IgD-negative memory B cell (primary cell): ENCODE data around the gene CFAP99. TPM values are rescaled to one million over a fixed set of nuclear protein-coding genes. Genes with fewer than 3 reads are reported as not detected.

Experiments
- H3K27ac Mint-ChIP-seq, 3 donors: one replicate each; pipeline ENCODE4 v1.8.0; 2020 to 2022; ENCODE audit warnings: mild to moderate bottlenecking in 3 of 3, mixed read lengths in 3 of 3, moderate library complexity in 1 of 3
- H3K27me3 Mint-ChIP-seq: one replicate; pipeline ENCODE4 v1.8.0; 2021; ENCODE audit warnings: mixed read lengths
- H3K36me3 Mint-ChIP-seq: one replicate; pipeline ENCODE4 v1.8.0; 2020; ENCODE audit warnings: mild to moderate bottlenecking, mixed read lengths
- H3K4me1 Mint-ChIP-seq, 3 donors: one replicate each; pipeline ENCODE4 v1.8.0; 2020 to 2022; ENCODE audit warnings: mixed read lengths in 3 of 3, mild to moderate bottlenecking in 1 of 3
- H3K4me3 Mint-ChIP-seq, 4 donors: one replicate each; pipeline ENCODE4 v1.8.0; 2020 to 2022; ENCODE audit warnings: mild to moderate bottlenecking in 4 of 4, mixed read lengths in 4 of 4, moderate library complexity in 3 of 4
- H3K9me3 Mint-ChIP-seq, 3 donors: one replicate each; pipeline ENCODE4 v1.8.0; 2020 to 2021; ENCODE audit warnings: mixed read lengths in 3 of 3, mild to moderate bottlenecking in 1 of 3
- polyA plus RNA-seq: library from polyadenylated mRNA; unstranded; fragments of 300-500 nt; fragmentation: Illumina TruSeq; gene quantifications from one replicate; pipeline ENCODE4 v1.2.3, GENCODE V29; 2021

The CFAP99 gene
- polyA plus RNA-seq, 1 donor from 2014 or later: not detected

DNA sequence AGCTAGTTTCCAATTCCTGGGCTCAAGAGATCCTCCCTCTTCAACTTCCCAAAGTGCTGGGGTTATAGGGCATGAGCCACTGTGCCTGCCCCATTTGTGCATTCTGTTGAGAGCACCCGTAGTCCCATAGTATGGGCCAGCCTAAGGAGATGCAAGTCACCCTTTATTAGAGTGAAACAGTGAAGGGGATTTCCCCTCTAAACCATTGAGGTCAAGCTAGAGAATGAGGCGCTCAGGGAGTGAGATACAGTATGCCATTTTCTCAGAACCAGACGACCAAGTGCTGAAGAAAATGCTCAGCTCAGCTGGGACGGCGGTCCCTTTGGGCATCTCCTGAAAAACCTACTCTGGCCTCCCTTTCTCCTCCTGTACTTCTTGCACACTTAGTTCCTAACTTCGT lies 68.9 kb downstream of the CFAP99 start:
- Mint-ChIP-seq H3K9me3 (no peaks in the 10 kb centered on the region), H3K4me1 (peaks cover 49 to 54% (median 50%) of the 10 kb centered on the region in 3 donors), H3K27me3 (no peaks in the 10 kb centered on the region), H3K4me3 (peak overlapping the region in 3 of 4 donors; percentile 33 to 85 (median 43)), H3K36me3 (peaks cover 2% of the 10 kb centered on the region), H3K27ac (peak overlapping the region in 2 of 3 donors; percentile 51 to 86)

DNA sequence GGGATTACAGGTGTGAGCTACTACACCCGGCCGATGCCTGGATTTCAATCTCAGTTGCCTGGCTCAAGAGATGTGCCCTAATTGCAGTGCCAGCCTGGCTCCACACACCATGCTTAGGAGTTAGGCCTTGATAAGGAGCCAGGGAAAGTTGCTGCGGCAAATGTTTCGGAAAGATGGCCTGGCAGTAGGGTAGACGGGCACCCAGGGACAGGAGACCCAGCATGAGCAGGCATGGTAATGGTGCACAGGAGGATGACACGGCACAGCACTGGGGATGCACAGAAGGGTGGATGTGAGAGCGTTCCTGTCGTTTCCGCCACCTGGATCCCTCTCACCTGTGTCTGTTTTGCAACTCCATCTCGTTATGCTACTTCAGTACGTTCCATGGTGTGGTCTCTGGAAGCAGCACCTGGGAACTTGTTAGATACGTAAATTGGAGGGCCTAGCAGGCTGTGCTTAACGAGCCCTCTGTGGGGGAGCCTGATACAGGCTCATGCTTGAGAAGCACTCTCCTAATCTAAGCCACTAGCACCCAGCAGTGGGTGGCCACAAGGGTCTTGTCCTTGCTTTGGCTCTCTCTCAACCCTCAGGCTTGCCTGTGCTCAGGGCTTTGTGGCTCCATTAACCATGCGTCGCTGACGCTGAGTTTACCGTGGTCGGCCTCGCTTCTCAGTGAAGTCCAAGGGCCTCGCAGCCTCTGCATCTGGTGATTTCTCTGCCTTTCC lies 70.5 kb downstream of the CFAP99 start:
- Mint-ChIP-seq H3K27ac (no peak overlapping the region), H3K9me3 (no peaks in the 10 kb centered on the region), H3K36me3 (peaks cover 2% of the 10 kb centered on the region), H3K4me3 (no peak overlapping the region), H3K27me3 (no peaks in the 10 kb centered on the region), H3K4me1 (peaks cover 41 to 47% (median 46%) of the 10 kb centered on the region in 3 donors)

- H3K9me3 Mint-ChIP-seq: no peaks in the 10 kb centered on the region
- H3K4me1 Mint-ChIP-seq: peaks cover 35 to 43% (median 43%) of the 10 kb centered on the region in 3 donors
- peak overlapping the region in 2 of 3 donors; percentile 24 to 37 for H3K27ac Mint-ChIP-seq
- H3K36me3 Mint-ChIP-seq: peaks cover 2% of the 10 kb centered on the region
- H3K27me3 Mint-ChIP-seq: no peaks in the 10 kb centered on the region
- H3K4me3 Mint-ChIP-seq: peak overlapping the region in 1 of 4 donors; percentile 27
Observed at GRCh38 chr4:2489841-2490552, 71.2 kb downstream of the CFAP99 start.

- Mint-ChIP-seq H3K27me3 (no peaks in the 10 kb centered on the region), H3K27ac (peak overlapping the region in 2 of 3 donors; percentile 45 to 59), H3K36me3 (peaks cover 3% of the 10 kb centered on the region), H3K4me3 (no peak overlapping the region), H3K4me1 (peaks cover 31 to 37% (median 35%) of the 10 kb centered on the region in 3 donors), H3K9me3 (no peaks in the 10 kb centered on the region)
Observed at GRCh38 chr4:2492970-2493369, 74.2 kb downstream of the CFAP99 start.

- peak overlapping the region in 2 of 4 donors; percentile 8 to 65 for H3K4me3 Mint-ChIP-seq
- no peaks in the 10 kb centered on the region for H3K27me3 Mint-ChIP-seq
- no peaks in the 10 kb centered on the region for H3K9me3 Mint-ChIP-seq
- peaks cover 4% of the 10 kb centered on the region for H3K36me3 Mint-ChIP-seq
- peaks cover 26 to 40% (median 29%) of the 10 kb centered on the region in 3 donors for H3K4me1 Mint-ChIP-seq
- peak overlapping the region; percentile 26 to 74 (median 57) for H3K27ac Mint-ChIP-seq
Observed at GRCh38 chr4:2494992-2495391, 76.2 kb downstream of the CFAP99 start.

- H3K36me3 Mint-ChIP-seq: peaks cover 2% of the 10 kb centered on the region
- peaks cover 25 to 34% (median 30%) of the 10 kb centered on the region in 3 donors for H3K4me1 Mint-ChIP-seq
- H3K27ac Mint-ChIP-seq: peak overlapping the region; percentile 73 to 97 (median 85)
Observed at GRCh38 chr4:2497324-2497723, 78.6 kb downstream of the CFAP99 start.

DNA sequence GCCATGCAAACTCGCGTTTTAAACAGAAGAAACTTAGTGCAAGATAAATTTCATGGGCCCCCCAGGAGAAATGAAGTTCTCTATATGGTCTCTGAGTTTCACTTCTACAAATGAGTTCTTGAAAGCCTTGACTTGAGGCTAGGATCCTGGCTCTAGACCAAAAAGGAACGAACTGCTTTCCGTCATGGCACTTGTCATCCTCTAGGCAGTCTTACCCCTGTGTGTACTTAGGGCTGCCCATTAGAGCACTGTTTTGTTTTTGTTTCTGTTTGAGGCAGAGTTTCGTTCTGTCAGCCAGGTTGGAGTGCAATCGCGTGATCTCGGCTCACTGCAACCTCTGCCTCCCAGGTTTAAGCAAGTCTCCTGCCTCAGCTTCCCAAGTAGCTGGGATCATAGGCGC lies 79.2 kb downstream of the CFAP99 start:
- Mint-ChIP-seq H3K9me3 (no peaks in the 10 kb centered on the region), H3K27ac (peak overlapping the region; percentile 73 to 97 (median 85)), H3K4me1 (peaks cover 22 to 30% (median 28%) of the 10 kb centered on the region in 3 donors), H3K27me3 (no peaks in the 10 kb centered on the region), H3K4me3 (peak overlapping the region; percentile 21 to 90 (median 73)), H3K36me3 (peaks cover 2% of the 10 kb centered on the region)

More at GRCh38 chr4:2497324-2497723, 78.6 kb downstream of the CFAP99 start:
- Mint-ChIP-seq H3K9me3 (no peaks in the 10 kb centered on the region), H3K4me3 (peak overlapping the region in 3 of 4 donors; percentile 21 to 90 (median 33)), H3K27me3 (no peaks in the 10 kb centered on the region)

DNA sequence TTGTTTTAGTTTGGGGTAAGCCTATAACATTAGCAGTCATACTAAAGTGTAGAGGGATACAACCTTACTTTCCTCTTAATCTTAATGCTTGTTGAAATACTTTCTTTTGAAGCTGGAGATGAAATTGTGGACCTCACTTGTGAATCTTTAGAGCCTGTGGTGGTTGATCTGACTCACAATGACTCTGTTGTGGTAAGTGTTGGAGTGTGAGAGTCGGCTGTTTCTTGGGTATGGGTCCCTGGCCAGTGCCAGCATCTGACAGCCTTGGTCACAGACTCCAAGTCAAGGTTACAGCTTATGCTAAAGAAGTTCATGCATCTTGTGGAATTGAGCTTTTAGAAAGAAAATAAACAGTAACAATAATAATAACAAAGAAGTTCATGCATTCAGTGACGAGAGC lies 81.8 kb downstream of the CFAP99 start:
- Mint-ChIP-seq H3K27ac (peak overlapping the region in 1 of 3 donors; percentile 65), H3K4me1 (peaks cover 16 to 26% (median 21%) of the 10 kb centered on the region in 3 donors), H3K4me3 (no peak overlapping the region), H3K9me3 (no peaks in the 10 kb centered on the region), H3K36me3 (peaks cover 2% of the 10 kb centered on the region), H3K27me3 (no peaks in the 10 kb centered on the region)

DNA sequence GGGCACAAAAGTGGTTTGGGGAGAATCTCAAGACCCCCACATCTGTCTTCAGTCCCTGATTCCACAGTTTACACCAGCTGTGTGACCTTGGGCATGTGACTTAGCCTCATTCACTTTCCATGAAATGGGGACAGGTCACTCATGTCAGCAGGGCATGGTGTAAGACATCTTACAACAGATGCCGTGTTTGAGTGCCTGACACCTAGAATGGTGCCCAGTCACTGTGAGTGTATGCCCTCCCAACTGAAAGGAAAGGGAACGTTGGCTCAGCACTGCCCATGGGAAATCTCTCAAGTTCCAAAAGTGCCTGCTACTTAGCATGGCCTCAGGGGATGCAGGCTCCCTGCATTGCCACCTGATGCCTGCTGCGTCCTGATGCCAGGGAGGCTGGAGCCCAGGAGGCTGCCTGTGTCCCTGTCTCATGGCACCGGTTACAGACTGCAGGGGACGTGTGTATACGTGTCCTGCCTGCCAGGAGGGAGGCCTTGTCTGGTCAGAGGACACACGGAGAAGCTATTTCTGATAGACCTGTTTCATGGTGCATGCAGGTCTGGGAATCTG lies 82.4 kb downstream of the CFAP99 start:
- H3K9me3 Mint-ChIP-seq: no peaks in the 10 kb centered on the region
- H3K4me3 Mint-ChIP-seq: no peak overlapping the region
- H3K36me3 Mint-ChIP-seq: peaks cover 2% of the 10 kb centered on the region
- no peaks in the 10 kb centered on the region for H3K27me3 Mint-ChIP-seq
- peaks cover 14 to 23% (median 18%) of the 10 kb centered on the region in 3 donors for H3K4me1 Mint-ChIP-seq
- H3K27ac Mint-ChIP-seq: no peak overlapping the region

GRCh38 chr4:2503809-2504208 lies 85.1 kb downstream of the CFAP99 start:
- Mint-ChIP-seq H3K27ac (peak overlapping the region in 1 of 3 donors; percentile 64), H3K36me3 (no peaks in the 10 kb centered on the region), H3K4me1 (peaks cover 0 to 7% (median 3%) of the 10 kb centered on the region in 3 donors), H3K27me3 (no peaks in the 10 kb centered on the region), H3K9me3 (no peaks in the 10 kb centered on the region), H3K4me3 (no peak overlapping the region)

GRCh38 chr4:2507259-2507658 lies 88.5 kb downstream of the CFAP99 start:
- Mint-ChIP-seq H3K4me1 (peaks cover 15 to 24% (median 18%) of the 10 kb centered on the region in 3 donors), H3K27me3 (peaks cover 3% of the 10 kb centered on the region), H3K27ac (peak overlapping the region in 2 of 3 donors; percentile 53 to 79), H3K9me3 (no peaks in the 10 kb centered on the region), H3K4me3 (no peak overlapping the region), H3K36me3 (peaks cover 2% of the 10 kb centered on the region)

GRCh38 chr4:2507855-2508254 lies 89.1 kb downstream of the CFAP99 start:
- peak overlapping the region in 1 of 3 donors; percentile 16 for H3K27ac Mint-ChIP-seq
- no peaks in the 10 kb centered on the region for H3K9me3 Mint-ChIP-seq
- peaks cover 2% of the 10 kb centered on the region for H3K36me3 Mint-ChIP-seq
- H3K4me1 Mint-ChIP-seq: peaks cover 17 to 25% (median 18%) of the 10 kb centered on the region in 3 donors
- H3K27me3 Mint-ChIP-seq: peaks cover 3% of the 10 kb centered on the region
- no peak overlapping the region for H3K4me3 Mint-ChIP-seq

GRCh38 chr4:2510351-2511259 lies 91.8 kb downstream of the CFAP99 start:
- H3K4me3 Mint-ChIP-seq: peak overlapping the region; percentile 36 to 82 (median 64)
- H3K4me1 Mint-ChIP-seq: peaks cover 18 to 25% (median 19%) of the 10 kb centered on the region in 3 donors
- H3K36me3 Mint-ChIP-seq: peaks cover 3% of the 10 kb centered on the region
- H3K9me3 Mint-ChIP-seq: no peaks in the 10 kb centered on the region
- H3K27me3 Mint-ChIP-seq: peaks cover 3% of the 10 kb centered on the region
- peak overlapping the region; percentile 68 to 95 (median 73) for H3K27ac Mint-ChIP-seq

- H3K4me3 Mint-ChIP-seq: peak overlapping the region; percentile 38 to 80 (median 70)
- peaks cover 18 to 25% (median 19%) of the 10 kb centered on the region in 3 donors for H3K4me1 Mint-ChIP-seq
- H3K9me3 Mint-ChIP-seq: no peaks in the 10 kb centered on the region
- peaks cover 3% of the 10 kb centered on the region for H3K27me3 Mint-ChIP-seq
- H3K27ac Mint-ChIP-seq: peak overlapping the region; percentile 85 to 98 (median 98)
- H3K36me3 Mint-ChIP-seq: peaks cover 3% of the 10 kb centered on the region
Observed at GRCh38 chr4:2511645-2512131, 92.9 kb downstream of the CFAP99 start.
